ENCODE measurements around the gene COPB1.
A peak's percentile ranks its signal among the peaks of the same experiment; 100 is the strongest.
"Not testable (repeated sequence)": the region's sequence is repeated elsewhere in the genome, so short reads cannot be mapped to it uniquely, and the experiment has no call there.

The COPB1 gene

GRCh38 chr11:14499560-14500180 lies at the start of gene COPB1:
Gene COPB1, minus strand, starts transcription at chr11:14499811. Its CDS starts 883 bp downstream, at chr11:14498928.
- intact Hi-C loops (cut with DNase I) = loop anchor here (1.0 kb wide), 1 partner anchor 21 kb away; the partner anchor contains the start of gene PSMA1
- DNase-seq = peak; percentile 87 to 99 (median 90)

DNA sequence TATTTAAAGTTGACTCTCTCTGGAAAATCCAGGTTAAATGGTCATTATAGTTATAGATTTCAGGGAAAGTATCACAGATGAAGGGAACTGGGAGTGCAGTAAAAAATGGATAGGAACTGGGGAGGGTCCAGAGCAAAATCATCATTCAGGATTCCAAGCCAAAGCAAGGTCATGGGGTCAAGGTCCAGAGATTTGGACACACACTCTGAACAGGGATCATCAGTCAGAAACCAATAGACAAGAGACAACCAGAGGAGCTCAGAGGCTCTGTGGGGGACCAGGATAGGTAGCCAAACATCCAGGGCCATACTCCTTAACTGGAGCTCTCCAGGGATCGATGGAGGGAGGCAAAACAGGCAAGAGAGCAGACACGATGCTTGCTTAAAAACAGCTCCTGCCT lies 47.8 kb upstream of the COPB1 start:
- intact Hi-C loops (cut with DNase I) = no loop called here
- DNase-seq = no peak

- intact Hi-C loops (cut with DNase I) = no loop called here
- DNase-seq = no peak
Measured at GRCh38 chr11:14546672-14547071, 47.1 kb upstream of the COPB1 start.

GRCh38 chr11:14544611-14545010 lies 45.0 kb upstream of the COPB1 start:
- intact Hi-C loops (cut with DNase I) = no loop called here
- DNase-seq = no peak

GRCh38 chr11:14543260-14543659 lies 43.6 kb upstream of the COPB1 start:
- intact Hi-C loops (cut with DNase I) = no loop called here
- DNase-seq = no peak

DNA sequence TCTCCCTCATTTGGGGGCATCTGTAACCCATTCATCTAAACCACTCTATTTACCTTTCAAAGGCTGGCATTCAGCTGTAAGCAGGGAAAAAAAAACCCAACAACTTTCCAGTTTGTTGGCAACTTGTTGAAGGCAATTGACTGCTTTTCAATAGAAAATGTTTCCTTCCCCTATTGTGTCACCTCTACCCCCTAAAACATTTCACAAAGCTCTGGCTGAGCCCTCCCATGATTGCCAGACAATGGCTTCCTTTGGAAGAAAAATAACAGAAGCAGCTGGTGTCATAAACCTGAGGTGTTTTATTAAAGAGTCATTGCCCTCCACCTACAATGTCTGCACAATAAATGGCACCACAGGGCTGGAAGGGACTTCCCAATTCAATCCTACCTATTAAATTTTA lies 42.7 kb upstream of the COPB1 start:
- intact Hi-C loops (cut with DNase I) = no loop called here
- DNase-seq = no peak

DNA sequence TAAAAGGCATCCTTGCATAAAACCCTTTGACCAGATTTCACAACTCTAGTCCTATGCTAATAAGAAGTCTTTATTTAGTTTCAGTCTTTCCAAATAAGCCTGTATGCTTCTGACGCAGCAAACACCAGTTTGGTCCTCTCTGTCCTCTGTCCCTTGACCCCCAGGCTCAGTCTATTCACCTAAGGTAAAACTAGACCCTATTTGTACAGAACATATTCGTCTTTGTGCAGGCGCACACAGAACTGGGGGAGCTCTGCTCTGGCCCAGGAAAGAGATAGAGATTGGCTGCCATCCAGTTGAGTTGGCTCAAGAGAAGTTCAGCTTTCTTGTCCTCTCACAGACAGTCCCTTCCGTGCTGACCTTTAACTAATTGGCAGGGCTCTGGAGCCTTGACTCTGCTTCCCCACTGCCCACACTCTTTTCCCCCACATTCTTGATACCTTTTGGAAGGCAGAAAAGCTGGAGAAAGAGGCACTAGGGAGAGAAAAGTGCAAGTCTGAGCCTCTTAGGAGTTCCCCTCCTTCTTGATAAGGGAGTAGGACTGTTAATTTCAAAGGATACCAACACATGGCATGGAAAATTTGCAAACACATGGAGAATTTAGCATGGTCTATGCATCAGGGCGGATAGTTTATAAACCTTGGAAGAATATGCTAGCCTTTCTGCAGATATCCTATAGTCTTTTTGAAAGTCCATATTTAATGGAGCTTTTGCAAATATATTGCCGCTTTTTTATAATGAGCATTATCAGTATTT lies 41.8 kb upstream of the COPB1 start:
- no peak for DNase-seq
- intact Hi-C loops (cut with DNase I) = no loop called here

DNA sequence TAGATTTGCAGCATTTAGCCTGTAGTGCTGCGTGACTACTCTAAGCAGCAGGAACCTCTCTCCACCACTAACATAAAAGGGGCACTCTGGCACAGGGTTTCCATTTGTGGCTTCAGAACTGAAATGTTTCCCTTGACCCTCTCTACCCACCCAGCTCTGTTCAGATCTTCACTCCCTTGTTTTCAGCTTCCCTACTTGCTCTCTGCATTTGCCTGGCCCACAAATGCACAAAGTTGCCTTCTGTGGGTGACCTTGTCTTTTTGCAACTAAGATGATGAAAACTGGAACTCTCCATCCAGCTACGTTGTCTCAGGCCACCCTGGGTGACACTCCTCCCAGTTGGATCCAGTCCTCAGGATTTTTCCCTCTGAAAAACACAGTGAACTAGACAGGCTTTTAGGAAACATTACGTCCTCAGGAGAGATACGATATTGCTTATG lies 40.4 kb upstream of the COPB1 start:
- intact Hi-C loops (cut with DNase I) = loop anchor here (5.0 kb wide), 1 partner anchor 107 kb away; no protein-coding TSS in a partner anchor
- DNase-seq = no peak

GRCh38 chr11:14538926-14539554 lies 39.4 kb upstream of the COPB1 start:
- intact Hi-C loops (cut with DNase I) = loop anchor here (5.0 kb wide), 1 partner anchor 108 kb away; no protein-coding TSS in a partner anchor
- DNase-seq = no peak

GRCh38 chr11:14538271-14538925 lies 38.8 kb upstream of the COPB1 start:
- intact Hi-C loops (cut with DNase I) = loop anchor here (5.0 kb wide), 1 partner anchor 109 kb away; no protein-coding TSS in a partner anchor
- DNase-seq = no peak

DNA sequence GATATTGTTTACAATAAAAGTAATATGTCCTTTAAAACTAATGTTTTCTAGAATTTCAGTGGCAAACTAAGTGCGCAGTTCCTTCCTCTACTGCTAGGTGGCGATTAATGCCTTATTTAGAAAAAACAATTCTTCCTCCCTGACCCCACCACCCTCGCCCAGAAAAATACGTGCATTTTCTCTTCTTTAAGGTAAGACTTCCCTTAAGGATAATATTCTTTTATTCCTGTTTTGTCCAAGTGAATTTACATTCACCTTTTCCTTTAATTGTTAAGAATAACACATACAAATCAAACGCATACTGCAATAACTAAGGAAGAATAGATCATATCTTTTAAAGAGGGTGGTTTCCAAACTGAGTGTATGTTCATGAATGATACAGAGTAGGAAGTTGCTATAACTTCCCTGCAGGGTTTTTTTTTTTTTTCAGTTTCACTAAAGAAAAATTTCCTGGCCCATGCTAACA lies 37.6 kb upstream of the COPB1 start:
- intact Hi-C loops (cut with DNase I) = loop anchor here (2.0 to 5.0 kb wide), 2 partner anchors 110 to 370 kb away; no protein-coding TSS in a partner anchor
- DNase-seq = no peak

- intact Hi-C loops (cut with DNase I) = loop anchor here (5.0 kb wide), 1 partner anchor 112 kb away; no protein-coding TSS in a partner anchor
- DNase-seq = not testable (repeated sequence)
Measured at GRCh38 chr11:14535166-14535565, 35.6 kb upstream of the COPB1 start.

DNA sequence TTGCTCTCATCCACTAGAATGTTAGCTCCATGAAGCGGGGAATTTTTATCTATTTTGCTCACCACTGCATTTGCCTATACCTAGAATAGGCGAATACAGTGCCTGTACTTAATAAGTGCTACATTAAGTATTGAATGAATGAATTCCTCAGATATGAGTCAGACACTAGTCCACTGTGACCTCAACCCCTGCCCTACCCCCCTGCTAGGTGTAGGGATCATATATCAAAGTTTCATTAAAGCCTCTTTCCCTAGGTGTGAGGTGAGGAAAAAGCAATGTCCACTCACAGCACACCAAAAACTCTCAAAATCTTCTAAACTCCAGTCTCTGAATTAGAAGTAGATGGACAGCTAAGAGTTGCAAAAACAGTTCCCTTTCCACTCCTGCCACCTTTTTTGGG lies 30.3 kb upstream of the COPB1 start:
- intact Hi-C loops (cut with DNase I) = no loop called here
- DNase-seq = no peak

DNA sequence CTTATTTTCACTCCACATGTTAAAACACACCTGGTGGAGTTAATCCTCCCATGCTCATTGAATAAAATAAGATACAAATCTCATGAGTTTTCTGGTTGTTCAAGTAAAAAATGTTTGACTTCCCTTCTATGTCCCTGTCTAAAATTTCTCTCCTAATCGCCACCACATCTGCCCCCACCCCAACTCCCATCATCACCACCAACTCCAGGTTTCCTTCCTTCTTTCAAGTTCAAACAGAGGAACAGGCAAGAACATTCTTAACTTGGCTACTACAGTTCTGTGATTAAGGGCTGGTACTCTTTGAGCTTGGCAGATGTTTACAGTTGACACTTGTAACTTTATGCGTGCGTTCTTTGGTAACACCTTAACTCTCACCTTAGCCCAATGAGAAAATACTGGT lies 29.7 kb upstream of the COPB1 start:
- intact Hi-C loops (cut with DNase I) = no loop called here
- no peak for DNase-seq

DNA sequence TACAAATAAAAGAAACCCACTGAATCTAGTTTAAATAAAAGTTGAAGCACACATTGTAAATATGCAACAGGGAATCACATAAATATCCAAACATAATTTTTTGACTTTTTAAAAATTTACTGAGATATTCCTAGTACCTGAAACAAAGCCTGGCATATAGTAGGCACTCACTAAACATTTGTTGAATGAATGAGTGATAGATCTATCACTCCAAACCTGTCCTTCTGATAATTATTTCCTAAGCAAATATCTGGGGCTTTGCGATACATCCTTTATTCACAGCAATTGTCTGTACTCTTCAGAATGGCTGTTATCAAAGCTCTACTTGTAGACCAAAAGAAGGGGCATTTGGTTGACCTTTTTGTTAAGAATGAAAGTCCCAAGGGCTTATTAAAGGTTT lies 23.2 kb upstream of the COPB1 start:
- intact Hi-C loops (cut with DNase I) = loop anchor here (5.0 kb wide), 1 partner anchor 370 kb away; the partner anchor contains the start of gene CYP2R1
- DNase-seq = no peak

- intact Hi-C loops (cut with DNase I) = loop anchor here (5.0 kb wide), 1 partner anchor 370 kb away; the partner anchor contains the start of gene CYP2R1
- DNase-seq = no peak
Measured at GRCh38 chr11:14522245-14522644, 22.6 kb upstream of the COPB1 start.

- intact Hi-C loops (cut with DNase I) = loop anchor here (1.0 to 5.0 kb wide), 2 partner anchors 21 to 372 kb away; partner anchors contain the start of genes COPB1 and CYP2R1
- DNase-seq = no peak
Measured at GRCh38 chr11:14520747-14521151, 21.1 kb upstream of the COPB1 start.

GRCh38 chr11:14519917-14520746 lies 20.5 kb upstream of the COPB1 start, which contains the start of gene PSMA1:
Gene PSMA1, minus strand, starts transcription at chr11:14520386. Its CDS starts 87 bp downstream, at chr11:14520299.
- intact Hi-C loops (cut with DNase I) = loop anchor here (1.0 to 5.0 kb wide), 2 partner anchors 21 to 372 kb away; partner anchors contain the start of genes COPB1 and CYP2R1
- DNase-seq = peak; percentile 85 to 99 (median 94)

DNA sequence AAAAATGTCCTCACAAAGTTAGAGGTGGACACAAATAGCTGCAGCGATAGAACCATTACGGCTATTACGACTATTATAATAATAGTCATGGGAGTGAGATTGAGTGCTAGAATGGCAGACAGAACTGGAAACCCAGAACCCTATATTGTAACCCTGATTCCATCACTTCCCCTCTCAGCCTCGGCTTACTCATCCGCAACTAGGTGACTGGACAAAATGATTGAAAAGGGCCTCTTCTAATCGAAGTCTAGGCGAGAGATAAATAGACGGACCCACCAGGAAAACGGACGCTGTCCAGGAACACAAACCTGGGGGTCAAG lies 19.9 kb upstream of the COPB1 start:
- DNase-seq = no peak
- intact Hi-C loops (cut with DNase I) = no loop called here

Data from posterior cingulate gyrus (tissue), 11 donors.